Vagina (tissue), 2 donors: ENCODE measurements around the gene TAF6L. TPM values are rescaled to one million over a fixed set of nuclear protein-coding genes. Genes with fewer than 3 reads are reported as not detected.
A peak's percentile ranks its signal among the peaks of the same experiment; 100 is the strongest.

Experiments used
- DNase-seq, 2 donors: peaks; one replicate each; pipeline ENCODE4 v3.0.0-alpha.2; 2017; ENCODE audit errors: extremely low spot score in 2 of 2
- H3K27ac ChIP-seq: fragments of 200-600 bp; sonication (generic); one replicate; pipeline ENCODE4 v1.5.1; 2019
- H3K27me3 ChIP-seq: fragments of 200-600 bp; sonication (generic); one replicate; pipeline ENCODE4 v1.5.1; 2019
- H3K36me3 ChIP-seq, 2 donors: fragments of 200-600 bp; sonication (generic); one replicate each; pipeline ENCODE4 v1.5.1; 2017 to 2019
- H3K4me1 ChIP-seq: fragments of 200-600 bp; sonication (generic); one replicate; pipeline ENCODE4 v1.5.1; 2019
- H3K4me3 ChIP-seq, 2 donors: fragments of 200-600 bp; sonication (generic); 1 replicate in 1 of 2; 2 replicates in 1 of 2; pipeline ENCODE4 v1.5.1; 2016 to 2019
- H3K9me3 ChIP-seq: fragments of 200-600 bp; sonication (generic); one replicate; pipeline ENCODE4 v1.5.1; 2019
- POLR2A ChIP-seq, 2 donors: fragments of 450-650 bp; IDR thresholded peaks; one replicate each; pipeline ENCODE4 v1.6.1; 2017; ENCODE audit warnings: antibody characterized with exemption in 2 of 2, mild to moderate bottlenecking in 2 of 2, moderate library complexity in 2 of 2
- POLR2AphosphoS5 ChIP-seq, 2 donors: sonication (generic); formaldehyde crosslinking; IDR thresholded peaks; one replicate each; pipeline ENCODE4 v1.9.0; 2017; ENCODE audit warnings: antibody characterized with exemption in 2 of 2, mild to moderate bottlenecking in 2 of 2, low read depth in 1 of 2; ENCODE audit not compliant: insufficient read depth in 1 of 2
- intact Hi-C: fragments of 100-400 bp; cut with DNase I; formaldehyde crosslinking; loops from one replicate; pipeline ENCODE4 v1.15.1; 2023
- total RNA-seq: library from RNA; depleted of rRNA; stranded (reverse); fragments of >200 nt; gene quantifications from one replicate; pipeline ENCODE4 v1.2.3, GENCODE V29; 2016
- TF ChIP-seq, protein P1 (sequence below), 3 experiments: fragments of 450-650 bp in 2 of 3; fragments of 200-600 bp in 1 of 3; sonication (generic) in 1 of 3; IDR thresholded peaks; one replicate each; pipeline ENCODE4 v1.5.1; 2017 to 2019; ENCODE audit warnings: antibody characterized with exemption in 3 of 3, mild to moderate bottlenecking in 2 of 3, moderate library complexity in 2 of 3

Gene TAF6L
- total RNA-seq, 1 donor from 2014 or later: 24.8 TPM

DNA sequence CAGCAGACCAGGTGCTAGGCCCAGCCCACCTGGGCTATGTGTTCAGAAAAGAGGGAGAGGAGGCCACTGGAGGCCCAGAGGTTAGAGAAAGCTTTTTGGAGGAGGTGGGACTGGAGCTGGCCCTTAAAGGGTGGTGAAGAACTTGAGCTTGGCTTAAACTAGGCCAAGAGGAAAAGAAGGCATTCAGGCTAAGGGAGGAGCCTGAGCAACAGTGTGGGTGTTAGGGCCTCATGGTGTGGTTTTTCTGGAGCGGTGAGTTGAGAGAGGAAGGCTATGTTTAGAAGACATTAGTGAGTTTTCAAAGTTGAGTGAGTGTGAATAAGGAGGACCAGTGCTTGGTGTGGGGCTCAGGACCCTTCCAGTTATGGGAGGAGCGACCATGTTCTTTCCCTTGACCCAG is 6.2 kb downstream of the TAF6L start:
- intact Hi-C loops: no loop called here
- no peaks in the 10 kb centered on the region for H3K27me3 ChIP-seq

DNA sequence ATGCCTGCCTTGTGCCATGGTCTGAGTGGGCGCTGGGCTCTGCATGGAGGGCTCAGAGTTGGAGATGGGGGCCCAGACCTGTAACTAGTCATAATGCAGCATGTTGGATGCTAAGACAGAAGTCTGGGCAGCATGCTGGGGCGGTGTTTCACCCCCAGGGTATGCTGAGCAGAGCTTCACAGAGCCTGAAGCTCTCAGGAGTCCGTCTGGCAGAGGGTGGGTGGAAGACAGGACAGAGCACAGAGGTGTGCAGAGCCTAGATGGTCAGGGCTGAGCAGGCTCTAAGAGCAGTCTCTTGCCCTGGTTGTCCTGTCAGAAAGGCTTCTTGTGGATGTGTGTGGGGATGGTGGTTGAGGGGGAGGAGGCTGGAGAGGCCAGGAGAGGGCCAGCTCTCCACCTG is 7.2 kb downstream of the TAF6L start:
- intact Hi-C loops: no loop called here

More for the DNA sequence above, 6.2 kb downstream of the TAF6L start:
- peaks cover 2% of the 10 kb centered on the region for H3K4me1 ChIP-seq
- H3K36me3 ChIP-seq: peaks cover 0 to 31% of the 10 kb centered on the region in 2 donors
- H3K27ac ChIP-seq: no peak overlapping the region
- no peaks in the 10 kb centered on the region for H3K9me3 ChIP-seq
- no peak for TF ChIP-seq POLR2AphosphoS5 (IDR thresholded peaks at IDR 0.05; ENCODE audit: insufficient read depth in 1 of 2, low read depth in 1 of 2)
- TF ChIP-seq, protein P1, sequence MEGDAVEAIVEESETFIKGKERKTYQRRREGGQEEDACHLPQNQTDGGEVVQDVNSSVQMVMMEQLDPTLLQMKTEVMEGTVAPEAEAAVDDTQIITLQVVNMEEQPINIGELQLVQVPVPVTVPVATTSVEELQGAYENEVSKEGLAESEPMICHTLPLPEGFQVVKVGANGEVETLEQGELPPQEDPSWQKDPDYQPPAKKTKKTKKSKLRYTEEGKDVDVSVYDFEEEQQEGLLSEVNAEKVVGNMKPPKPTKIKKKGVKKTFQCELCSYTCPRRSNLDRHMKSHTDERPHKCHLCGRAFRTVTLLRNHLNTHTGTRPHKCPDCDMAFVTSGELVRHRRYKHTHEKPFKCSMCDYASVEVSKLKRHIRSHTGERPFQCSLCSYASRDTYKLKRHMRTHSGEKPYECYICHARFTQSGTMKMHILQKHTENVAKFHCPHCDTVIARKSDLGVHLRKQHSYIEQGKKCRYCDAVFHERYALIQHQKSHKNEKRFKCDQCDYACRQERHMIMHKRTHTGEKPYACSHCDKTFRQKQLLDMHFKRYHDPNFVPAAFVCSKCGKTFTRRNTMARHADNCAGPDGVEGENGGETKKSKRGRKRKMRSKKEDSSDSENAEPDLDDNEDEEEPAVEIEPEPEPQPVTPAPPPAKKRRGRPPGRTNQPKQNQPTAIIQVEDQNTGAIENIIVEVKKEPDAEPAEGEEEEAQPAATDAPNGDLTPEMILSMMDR (IDR thresholded peaks at IDR 0.05): no peak
- no peak for TF ChIP-seq POLR2A (IDR thresholded peaks at IDR 0.05)
- no peak for DNase-seq
- no peak overlapping the region for H3K4me3 ChIP-seq

GRCh38 chr11:62782753-62783152 is 11.6 kb downstream of the TAF6L start:
- no peak overlapping the region for H3K4me3 ChIP-seq
- H3K36me3 ChIP-seq: peaks cover 0 to 11% of the 10 kb centered on the region in 2 donors
- H3K9me3 ChIP-seq: no peaks in the 10 kb centered on the region
- no peaks in the 10 kb centered on the region for H3K27me3 ChIP-seq
- TF ChIP-seq POLR2AphosphoS5 (IDR thresholded peaks at IDR 0.05; ENCODE audit: insufficient read depth in 1 of 2, low read depth in 1 of 2): no peak
- TF ChIP-seq, protein P1 (IDR thresholded peaks at IDR 0.05): no peak
- no peak for TF ChIP-seq POLR2A (IDR thresholded peaks at IDR 0.05)
- H3K4me1 ChIP-seq: peaks cover 10% of the 10 kb centered on the region
- DNase-seq: no peak
- intact Hi-C loops: loop anchor here (10.0 kb wide), 1 partner anchor 52 kb away; the partner anchor contains the start of genes STX5, TEX54 and WDR74
- H3K27ac ChIP-seq: no peak overlapping the region

More for the DNA sequence above, 7.2 kb downstream of the TAF6L start:
- Histone ChIP-seq H3K9me3 (no peaks in the 10 kb centered on the region), H3K4me1 (no peaks in the 10 kb centered on the region), H3K36me3 (peaks cover 0 to 31% of the 10 kb centered on the region in 2 donors), H3K27ac (no peak overlapping the region), H3K4me3 (no peak overlapping the region), H3K27me3 (no peaks in the 10 kb centered on the region)
- TF ChIP-seq, protein P1 (IDR thresholded peaks at IDR 0.05): no peak
- TF ChIP-seq POLR2A (IDR thresholded peaks at IDR 0.05) (no peak), POLR2AphosphoS5 (IDR thresholded peaks at IDR 0.05; ENCODE audit: insufficient read depth in 1 of 2, low read depth in 1 of 2) (no peak)
- no peak for DNase-seq

- intact Hi-C loops: loop anchor here (5.0 to 10.0 kb wide), 2 partner anchors 48 to 76 kb away; partner anchors contain the start of genes STX5, TEX54 and WDR74
- TF ChIP-seq, protein P1 (IDR thresholded peaks at IDR 0.05): peak; percentile 77 to 95 (median 89)
- no peak for TF ChIP-seq POLR2A (IDR thresholded peaks at IDR 0.05)
- DNase-seq: no peak
- Histone ChIP-seq H3K4me1 (peaks cover 46% of the 10 kb centered on the region), H3K36me3 (peaks cover 0 to 6% of the 10 kb centered on the region in 2 donors), H3K4me3 (peak overlapping the region; percentile 87 to 95), H3K27ac (peak overlapping the region; percentile 99), H3K9me3 (no peaks in the 10 kb centered on the region), H3K27me3 (no peaks in the 10 kb centered on the region)
These were observed 15.3 kb downstream of the TAF6L start for GRCh38 chr11:62786318-62787004.
